NCI-H2196 (cell line): ENCODE data around the gene KLHL2.

Experiments used
- DNase-seq: peaks from one replicate; lab custom pipeline; 2025; ENCODE audit not compliant: unreplicated experiment; lab: John Stamatoyannopoulos, UW

The KLHL2 gene

DNA sequence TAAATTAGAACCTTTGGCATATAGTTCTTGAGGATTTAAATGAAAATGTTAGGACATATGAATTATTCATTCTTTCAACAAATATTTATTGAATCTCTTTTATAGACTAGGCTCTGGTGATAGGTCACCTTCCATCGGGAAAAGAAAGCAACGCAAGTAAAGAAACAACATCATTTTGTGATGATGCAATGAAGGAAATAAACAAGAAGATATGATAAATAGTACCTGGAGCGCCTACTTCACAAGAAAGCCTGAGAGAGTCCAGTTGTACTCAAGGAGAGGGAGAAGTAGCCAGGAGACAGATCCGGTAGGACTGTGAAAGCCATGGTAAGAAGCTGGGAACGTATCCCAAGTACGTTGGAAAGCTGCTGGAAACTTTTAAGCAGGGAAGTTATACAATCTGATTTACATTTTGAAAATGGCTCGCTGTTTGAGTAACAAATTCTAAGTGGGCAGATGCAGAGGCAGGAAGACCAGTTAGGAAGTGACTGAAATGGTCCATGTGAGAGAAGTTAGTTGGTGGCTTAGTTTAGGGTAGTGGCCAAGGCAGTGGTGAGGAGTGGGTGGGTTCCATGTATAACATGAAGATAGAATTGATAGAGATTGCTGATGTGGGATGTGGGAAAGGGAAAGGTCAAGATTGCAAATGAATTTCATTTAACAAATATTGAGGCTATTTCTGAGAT lies 153.8 kb downstream of the KLHL2 start:
- DNase-seq, result no peak

DNA sequence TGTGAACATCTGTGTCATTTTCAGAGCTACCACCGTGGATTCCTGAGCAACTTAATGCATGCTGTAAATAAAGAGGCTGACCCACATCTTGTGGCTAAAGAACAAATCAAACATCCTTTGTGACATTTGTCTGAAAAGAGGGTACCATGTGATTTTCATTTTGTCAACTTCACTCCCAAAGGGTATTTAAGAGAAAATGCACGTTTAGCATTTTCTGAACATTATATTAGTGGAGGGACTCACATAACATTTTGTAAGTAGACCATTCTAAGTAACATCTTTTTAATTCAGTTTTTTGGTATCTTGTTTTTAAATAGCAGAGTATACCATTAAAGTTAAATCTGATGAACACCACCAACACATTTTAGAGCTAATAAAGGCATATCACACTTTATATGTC lies 154.4 kb downstream of the KLHL2 start:
- DNase-seq, result no peak

DNA sequence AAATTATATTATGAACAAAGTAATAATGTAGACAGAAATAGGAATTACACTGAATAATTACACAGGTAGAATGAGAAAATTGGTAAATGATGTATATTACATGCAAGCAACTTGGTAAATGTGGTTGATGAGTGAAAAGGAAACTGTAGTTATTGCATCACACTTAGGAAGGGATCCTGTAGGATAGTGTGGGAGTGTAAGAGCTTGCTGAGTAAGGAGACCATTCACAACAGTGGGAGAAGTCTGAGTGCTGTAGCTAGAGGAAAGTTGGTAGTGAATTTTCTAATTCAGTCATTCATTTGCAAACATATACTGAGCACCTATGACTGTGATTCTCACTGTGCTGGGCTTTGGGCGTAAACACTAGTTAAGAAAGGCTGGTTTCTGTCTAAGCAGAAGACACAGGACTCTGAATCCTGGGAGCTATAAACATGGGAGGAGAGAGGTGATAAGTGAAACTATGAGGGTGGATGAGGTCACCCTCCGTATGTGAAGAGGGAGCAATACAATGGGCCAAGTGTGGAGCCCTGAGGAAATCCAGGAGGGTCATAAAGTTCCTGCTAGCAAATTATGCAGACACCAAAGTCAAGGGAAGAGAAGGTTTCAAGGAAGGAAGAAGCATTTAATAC lies 157.2 kb downstream of the KLHL2 start:
- no peak for DNase-seq

DNA sequence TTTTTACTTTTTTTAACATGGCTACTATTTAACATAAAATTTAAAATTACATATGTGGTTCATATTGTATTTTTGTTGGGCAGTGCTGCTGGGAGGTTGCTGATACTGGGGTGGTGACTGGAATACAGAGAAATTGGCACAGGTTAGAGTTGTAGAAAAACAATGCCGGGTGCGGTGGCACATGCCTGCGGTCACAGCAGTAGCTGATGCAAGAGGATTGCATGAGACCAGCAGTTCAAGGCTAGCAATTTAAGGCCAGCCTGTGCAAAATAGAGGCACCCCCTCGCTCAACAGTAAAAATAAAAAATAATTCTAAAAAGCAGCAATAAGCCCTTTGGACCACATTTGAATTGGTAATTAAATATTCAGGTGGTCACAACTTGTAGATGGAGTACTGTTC lies 159.7 kb downstream of the KLHL2 start:
- DNase-seq, result no peak

DNA sequence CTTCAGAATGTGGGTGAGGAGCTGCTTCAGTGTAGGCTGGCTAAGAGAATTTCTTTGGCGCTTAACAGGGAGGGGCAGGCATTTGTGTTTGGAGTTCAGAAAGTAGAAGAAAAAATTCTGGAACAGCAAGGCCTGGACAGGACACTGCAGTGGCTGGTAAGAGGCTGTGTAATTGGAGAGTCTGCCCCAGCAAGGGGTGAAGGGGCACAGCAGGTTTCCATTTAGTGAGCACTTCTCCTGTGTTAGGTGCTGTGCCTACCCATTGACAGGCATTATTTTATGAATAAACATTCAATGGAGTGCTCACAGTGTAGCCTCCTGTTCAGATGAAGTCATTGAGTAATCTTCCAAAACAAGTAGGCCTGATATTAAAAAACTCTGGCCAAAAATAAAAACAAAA lies 160.8 kb downstream of the KLHL2 start:
- DNase-seq, result no peak

DNA sequence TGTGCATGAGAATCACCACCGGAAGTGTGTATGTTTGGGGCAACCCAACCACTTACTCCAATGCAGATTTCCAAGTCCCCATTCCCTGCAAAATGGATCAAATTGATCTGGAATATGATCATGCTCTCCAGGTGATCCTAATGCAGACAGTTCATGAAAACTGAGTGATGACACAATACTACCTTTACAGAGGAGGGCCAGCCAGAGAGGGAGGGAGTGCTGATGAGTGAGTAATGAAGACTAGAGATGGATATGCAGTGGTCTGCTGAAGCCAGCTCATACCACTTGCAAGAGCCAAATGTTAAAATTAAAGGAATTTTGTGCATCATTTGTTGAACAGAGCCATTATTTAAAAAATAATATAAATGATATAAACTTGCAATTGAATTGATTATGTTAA lies 161.2 kb downstream of the KLHL2 start:
- no peak for DNase-seq

DNA sequence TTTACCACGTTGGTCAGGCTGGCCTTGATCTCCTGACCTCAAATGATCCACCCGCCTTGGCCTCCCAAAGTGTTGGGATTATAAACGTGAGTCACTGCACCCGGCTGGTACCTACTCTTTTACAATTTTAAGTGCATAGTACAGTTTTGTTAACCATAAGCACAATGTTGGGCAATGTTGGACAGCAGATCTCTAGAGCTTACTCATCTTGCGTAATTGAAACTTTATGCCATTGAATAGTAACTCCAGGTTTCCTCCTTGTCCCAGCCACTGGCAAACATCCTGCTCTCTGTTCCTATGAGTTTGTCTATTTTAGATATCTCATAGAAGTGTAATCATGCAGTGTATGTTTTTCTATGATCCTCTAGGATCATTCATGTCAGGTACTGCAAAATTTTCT lies 162.2 kb downstream of the KLHL2 start:
- DNase-seq, result no peak

DNA sequence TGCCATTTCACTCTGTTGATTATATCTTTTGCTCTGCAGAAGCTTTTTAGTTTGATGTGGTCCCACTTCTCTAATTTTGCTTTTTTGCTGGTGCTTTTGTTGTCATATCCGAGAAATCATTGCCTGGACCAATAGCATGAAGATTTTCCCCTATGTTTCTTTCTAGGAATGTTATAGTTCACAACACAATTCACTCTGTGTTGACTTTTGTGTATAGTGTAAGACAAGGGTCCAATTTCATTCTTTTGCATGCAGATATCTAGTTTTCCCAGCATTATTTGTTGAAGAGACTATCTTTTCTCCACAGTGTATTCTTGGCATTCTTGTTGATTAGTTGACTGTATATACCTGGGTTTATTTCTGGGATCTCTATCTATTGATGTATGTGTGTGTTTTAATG lies 163.2 kb downstream of the KLHL2 start:
- no peak for DNase-seq
